ENCODE results near the gene ORAI3. TPM values are rescaled to one million over a fixed set of nuclear protein-coding genes. Genes with fewer than 3 reads are reported as not detected.

ORAI3 gene
- total RNA-seq, 1 donor from 2014 or later: 25.9 TPM

GRCh38 chr16:30969246-30969842 lies 20.5 kb downstream of the ORAI3 start:
- DNase-seq (ENCODE audit: low spot score): no peak

- no peak for DNase-seq (ENCODE audit: low spot score)
Observed at GRCh38 chr16:30971298-30971697, 22.4 kb downstream of the ORAI3 start.

- no peak for DNase-seq (ENCODE audit: low spot score)
Observed at GRCh38 chr16:30972872-30973271, 24.0 kb downstream of the ORAI3 start.

- no peak for DNase-seq (ENCODE audit: low spot score)
Observed at GRCh38 chr16:30974348-30974747, 25.5 kb downstream of the ORAI3 start.

GRCh38 chr16:30976486-30976885 lies 27.6 kb downstream of the ORAI3 start:
- DNase-seq (ENCODE audit: low spot score): no peak

GRCh38 chr16:30977502-30977901 lies 28.6 kb downstream of the ORAI3 start:
- no peak for DNase-seq (ENCODE audit: low spot score)

- DNase-seq (ENCODE audit: low spot score): no peak
Observed at GRCh38 chr16:30979170-30980022, 30.5 kb downstream of the ORAI3 start.

- no peak for DNase-seq (ENCODE audit: low spot score)
Observed at GRCh38 chr16:30980023-30980371, 31.1 kb downstream of the ORAI3 start.

GRCh38 chr16:30980434-30980833 lies 31.6 kb downstream of the ORAI3 start:
- DNase-seq (ENCODE audit: low spot score): no peak

- no peak for DNase-seq (ENCODE audit: low spot score)
Observed at GRCh38 chr16:30980959-30981358, 32.1 kb downstream of the ORAI3 start.

- no peak for DNase-seq (ENCODE audit: low spot score)
Observed at GRCh38 chr16:30982548-30983288, 33.9 kb downstream of the ORAI3 start.

GRCh38 chr16:30983289-30983889 lies 34.5 kb downstream of the ORAI3 start:
- no peak for DNase-seq (ENCODE audit: low spot score)

- DNase-seq (ENCODE audit: low spot score): no peak
Observed at GRCh38 chr16:30983898-30984610, 35.2 kb downstream of the ORAI3 start.

GRCh38 chr16:30984669-30985400 lies 36.0 kb downstream of the ORAI3 start, which contains the start of gene HSD3B7:
HSD3B7 (plus strand) TSS chr16:30985207; CDS start chr16:30985659, 452 bp downstream.
- peak; percentile 94 for DNase-seq (ENCODE audit: low spot score)

- peak; percentile 76 for DNase-seq (ENCODE audit: low spot score)
Observed at GRCh38 chr16:30985401-30986128, 36.7 kb downstream of the ORAI3 start.

GRCh38 chr16:30986129-30986991 lies 37.5 kb downstream of the ORAI3 start:
- no peak for DNase-seq (ENCODE audit: low spot score)

GRCh38 chr16:30987581-30988190 lies 38.8 kb downstream of the ORAI3 start:
- DNase-seq (ENCODE audit: low spot score): no peak

- no peak for DNase-seq (ENCODE audit: low spot score)
Observed at GRCh38 chr16:30989469-30990047, 40.7 kb downstream of the ORAI3 start.

Data from ureter (tissue), 1 donor.